ENCODE results near the gene CNOT3. TPM values are rescaled to one million over a fixed set of nuclear protein-coding genes. Genes with fewer than 3 reads are reported as not detected.

CNOT3 gene
- total and polyA plus RNA-seq, 7 experiments from 2014 or later: 10.1 to 84.6 (median 41.2) TPM

Other genes starting within 250 kb of the CNOT3 start
- not detected for gene CACNG7, start 228.5 kb upstream of the CNOT3 start, total RNA-seq
- gene CACNG7, start 228.5 kb upstream of the CNOT3 start, polyA plus RNA-seq: not detected
- gene CACNG8, start 174.8 kb upstream of the CNOT3 start, total RNA-seq: under 1 TPM in 2 of 5 experiments, not detected in 3; 0.24 to 0.34 TPM
- gene CACNG8, start 174.8 kb upstream of the CNOT3 start, polyA plus RNA-seq: not detected
- gene CACNG6, start 146.1 kb upstream of the CNOT3 start, total RNA-seq: 1 to 10 TPM in 1 of 5 experiments, under 1 TPM in 1, not detected in 3; 0.42 to 1.9 TPM
- gene CACNG6, start 146.1 kb upstream of the CNOT3 start, polyA plus RNA-seq: not detected
- 1 to 10 TPM in 2 of 5 experiments, not detected in 3; 1.7 to 2.1 TPM for gene VSTM1, start 73.9 kb upstream of the CNOT3 start, total RNA-seq
- not detected for gene VSTM1, start 73.9 kb upstream of the CNOT3 start, polyA plus RNA-seq
- not detected for gene TARM1, start 56.4 kb upstream of the CNOT3 start, total RNA-seq
- gene TARM1, start 56.4 kb upstream of the CNOT3 start, polyA plus RNA-seq: not detected
- gene OSCAR, start 37.0 kb upstream of the CNOT3 start, total RNA-seq: 10 to 100 TPM in 1 of 5 experiments, 1 to 10 TPM in 1, under 1 TPM in 3; 0.19 to 44.6 (median 0.51) TPM
- gene OSCAR, start 37.0 kb upstream of the CNOT3 start, polyA plus RNA-seq: under 1 TPM in 1 of 2 donors, not detected in 1; 0.13 TPM
- 100 to 1,000 TPM in 3 of 5 experiments, 10 to 100 TPM in 2; 64.4 to 127 (median 117) TPM for gene NDUFA3, start 34.9 kb upstream of the CNOT3 start, total RNA-seq
- 100 to 1,000 TPM; 333 to 490 TPM for gene NDUFA3, start 34.9 kb upstream of the CNOT3 start, polyA plus RNA-seq
- gene TFPT, start 22.1 kb upstream of the CNOT3 start, total RNA-seq: 10 to 100 TPM; 13.4 to 46.5 (median 14.6) TPM
- gene TFPT, start 22.1 kb upstream of the CNOT3 start, polyA plus RNA-seq: 10 to 100 TPM; 15.2 to 21.6 TPM
- gene PRPF31, start 22.0 kb upstream of the CNOT3 start, total RNA-seq: 10 to 100 TPM; 51.8 to 82.1 (median 71.0) TPM
- gene PRPF31, start 22.0 kb upstream of the CNOT3 start, polyA plus RNA-seq: 10 to 100 TPM; 74.8 to 87.4 TPM
- gene LENG1, start 22.0 kb downstream of the CNOT3 start, total RNA-seq: 10 to 100 TPM in 3 of 5 experiments, 1 to 10 TPM in 2; 7.1 to 20.4 (median 11.8) TPM
- gene LENG1, start 22.0 kb downstream of the CNOT3 start, polyA plus RNA-seq: 10 to 100 TPM; 11.9 to 13.5 TPM
- 1 to 10 TPM in 3 of 5 experiments, not detected in 2; 1.0 to 5.9 (median 1.2) TPM for gene TMC4, start 35.4 kb downstream of the CNOT3 start, total RNA-seq
- gene TMC4, start 35.4 kb downstream of the CNOT3 start, polyA plus RNA-seq: under 1 TPM in 1 of 2 donors, not detected in 1; 0.20 TPM
- gene MBOAT7, start 51.8 kb downstream of the CNOT3 start, total RNA-seq: 10 to 100 TPM; 25.8 to 79.4 (median 43.0) TPM
- gene MBOAT7, start 51.8 kb downstream of the CNOT3 start, polyA plus RNA-seq: 10 to 100 TPM; 11.3 to 18.9 TPM
- 10 to 100 TPM in 4 of 5 experiments, 1 to 10 TPM in 1; 9.5 to 24.2 (median 17.8) TPM for gene TSEN34, start 53.5 kb downstream of the CNOT3 start, total RNA-seq
- gene TSEN34, start 53.5 kb downstream of the CNOT3 start, polyA plus RNA-seq: 10 to 100 TPM; 29.5 to 48.7 TPM
- gene RPS9, start 63.1 kb downstream of the CNOT3 start, total RNA-seq: 1,000 to 10,000 TPM; 1,217 to 2,149 (median 1,306) TPM
- gene RPS9, start 63.1 kb downstream of the CNOT3 start, polyA plus RNA-seq: 1,000 to 10,000 TPM; 1,192 to 1,308 TPM
- gene LILRB3, start 85.2 kb downstream of the CNOT3 start, total RNA-seq: 10 to 100 TPM in 1 of 5 experiments, 1 to 10 TPM in 4; 1.9 to 76.4 (median 2.1) TPM
- gene LILRB3, start 85.2 kb downstream of the CNOT3 start, polyA plus RNA-seq: under 1 TPM in 1 of 2 donors, not detected in 1; 0.40 TPM
- gene LILRA6, start 105.0 kb downstream of the CNOT3 start, total RNA-seq: 10 to 100 TPM in 1 of 5 experiments, 1 to 10 TPM in 1, under 1 TPM in 3; 0.24 to 27.0 (median 0.97) TPM
- gene LILRA6, start 105.0 kb downstream of the CNOT3 start, polyA plus RNA-seq: under 1 TPM; 0.12 to 0.36 TPM
- 1 to 10 TPM in 3 of 5 experiments, under 1 TPM in 1, not detected in 1; 0.08 to 1.8 (median 1.2) TPM for gene LILRB5, start 119.5 kb downstream of the CNOT3 start, total RNA-seq
- gene LILRB5, start 119.5 kb downstream of the CNOT3 start, polyA plus RNA-seq: not detected
- gene LILRB2, start 143.3 kb downstream of the CNOT3 start, total RNA-seq: 100 to 1,000 TPM in 1 of 5 experiments, 10 to 100 TPM in 1, 1 to 10 TPM in 2, not detected in 1; 1.5 to 131 (median 6.0) TPM
- gene LILRB2, start 143.3 kb downstream of the CNOT3 start, polyA plus RNA-seq: under 1 TPM in 1 of 2 donors, not detected in 1; 0.12 TPM
- gene LILRA5, start 175.4 kb downstream of the CNOT3 start, total RNA-seq: 10 to 100 TPM in 1 of 5 experiments, 1 to 10 TPM in 1, under 1 TPM in 2, not detected in 1; 0.32 to 82.1 (median 5.1) TPM
- under 1 TPM in 1 of 2 donors, not detected in 1; 0.34 TPM for gene LILRA5, start 175.4 kb downstream of the CNOT3 start, polyA plus RNA-seq
- 1 to 10 TPM in 2 of 5 experiments, not detected in 3; 3.5 to 8.9 TPM for gene LILRA4, start 201.4 kb downstream of the CNOT3 start, total RNA-seq
- not detected for gene LILRA4, start 201.4 kb downstream of the CNOT3 start, polyA plus RNA-seq
- 10 to 100 TPM; 47.0 to 92.3 (median 82.3) TPM for gene LAIR1, start 227.2 kb downstream of the CNOT3 start, total RNA-seq
- 10 to 100 TPM; 48.6 to 98.1 TPM for gene LAIR1, start 227.2 kb downstream of the CNOT3 start, polyA plus RNA-seq

Measured in naive thymus-derived CD4-positive, alpha-beta T cell (primary cell).